ENCODE data around the gene UGT1A8.

The UGT1A8 gene

GRCh38 chr2:233821196-233821595 lies 203.8 kb downstream of the UGT1A8 start:
- H3K9me3 ChIP-seq (ENCODE audit: control insufficient read depth, insufficient read depth, low read depth, low read length) = no peaks in the 10 kb centered on the region
- no peaks in the 10 kb centered on the region for H3K27me3 ChIP-seq (ENCODE audit: control insufficient read depth, insufficient read depth, low read length)
- no peaks in the 10 kb centered on the region for H3K4me1 ChIP-seq (ENCODE audit: control insufficient read depth, insufficient read depth, low read length)
- H3K4me3 ChIP-seq (ENCODE audit: low read depth, low read length) = no peak overlapping the region
- no peak overlapping the region for H3K27ac ChIP-seq (ENCODE audit: low read depth, low read length)
- no peaks in the 10 kb centered on the region for H3K36me3 ChIP-seq (ENCODE audit: control insufficient read depth, insufficient read depth, low read length)
- H3K9ac ChIP-seq (ENCODE audit: low read length) = no peak overlapping the region

- Histone ChIP-seq H3K4me3 (ENCODE audit: low read depth, low read length) (no peak overlapping the region), H3K4me1 (ENCODE audit: control insufficient read depth, insufficient read depth, low read length) (no peaks in the 10 kb centered on the region), H3K36me3 (ENCODE audit: control insufficient read depth, insufficient read depth, low read length) (no peaks in the 10 kb centered on the region), H3K27me3 (ENCODE audit: control insufficient read depth, insufficient read depth, low read length) (no peaks in the 10 kb centered on the region), H3K9me3 (ENCODE audit: control insufficient read depth, insufficient read depth, low read depth, low read length) (no peaks in the 10 kb centered on the region), H3K27ac (ENCODE audit: low read depth, low read length) (no peak overlapping the region), H3K9ac (ENCODE audit: low read length) (no peak overlapping the region)
These were observed 204.3 kb downstream of the UGT1A8 start for GRCh38 chr2:233821709-233822100.

GRCh38 chr2:233822101-233822771 lies 204.8 kb downstream of the UGT1A8 start:
- H3K27me3 ChIP-seq (ENCODE audit: control insufficient read depth, insufficient read depth, low read length) = no peaks in the 10 kb centered on the region
- H3K27ac ChIP-seq (ENCODE audit: low read depth, low read length) = no peak overlapping the region
- no peaks in the 10 kb centered on the region for H3K4me1 ChIP-seq (ENCODE audit: control insufficient read depth, insufficient read depth, low read length)
- no peak overlapping the region for H3K4me3 ChIP-seq (ENCODE audit: low read depth, low read length)
- no peak overlapping the region for H3K9ac ChIP-seq (ENCODE audit: low read length)
- no peaks in the 10 kb centered on the region for H3K36me3 ChIP-seq (ENCODE audit: control insufficient read depth, insufficient read depth, low read length)
- no peaks in the 10 kb centered on the region for H3K9me3 ChIP-seq (ENCODE audit: control insufficient read depth, insufficient read depth, low read depth, low read length)

Measured in HUES6 (cell line).